IPS-20b (cell line): Measurements from ENCODE around the gene CUEDC2.

Source experiments
- H3K27ac ChIP-seq: one replicate; pipeline ENCODE4 v1.5.1; 2013; ENCODE audit warnings: low read length
- H3K27me3 ChIP-seq: 2 replicates; pipeline ENCODE4 v1.6.1; 2013; ENCODE audit warnings: mild to moderate bottlenecking, low read length, inconsistent platforms; ENCODE audit not compliant: insufficient read depth
- H3K36me3 ChIP-seq: 2 replicates; pipeline ENCODE4 v1.6.1; 2013; ENCODE audit warnings: low read depth, mild to moderate bottlenecking, inconsistent platforms, low read length, moderate library complexity; ENCODE audit not compliant: insufficient read depth
- H3K4me1 ChIP-seq: 2 replicates; pipeline ENCODE4 v1.6.1; 2013; ENCODE audit warnings: mild to moderate bottlenecking, control low read depth, inconsistent platforms, low read length, moderate library complexity; ENCODE audit not compliant: insufficient read depth
- H3K4me3 ChIP-seq: 2 replicates; pipeline ENCODE4 v1.5.1; 2013; ENCODE audit warnings: mild to moderate bottlenecking, low read length, inconsistent platforms
- H3K9ac ChIP-seq: 2 replicates; pipeline ENCODE4 v1.6.1; 2013; ENCODE audit warnings: low read depth, mild to moderate bottlenecking, inconsistent platforms, low read length, moderate library complexity
- H3K9me3 ChIP-seq: 2 replicates; pipeline ENCODE4 v1.6.1; 2013; ENCODE audit warnings: mild to moderate bottlenecking, low read depth, low read length, inconsistent platforms; ENCODE audit not compliant: insufficient read depth

Gene CUEDC2

DNA sequence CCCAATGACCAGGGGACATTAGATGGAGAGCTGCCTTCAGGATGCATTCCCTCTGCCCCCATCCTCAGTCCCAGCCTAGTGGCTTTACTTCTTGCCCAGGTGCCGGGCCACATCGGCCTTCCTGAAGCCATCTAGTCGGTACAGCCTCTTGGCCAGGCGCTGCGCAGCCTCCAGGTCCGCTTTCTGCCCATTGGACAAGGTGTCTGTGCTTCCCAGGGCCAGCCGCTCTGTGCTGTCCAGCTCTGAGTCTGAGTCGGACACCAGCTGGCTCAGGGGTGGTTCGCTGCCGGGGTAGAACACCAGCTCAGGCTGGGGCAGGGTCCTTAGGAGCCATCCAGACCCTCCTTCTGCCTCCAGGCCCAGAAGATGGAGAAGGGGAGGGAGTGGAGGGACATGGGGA lies 20.1 kb downstream of the CUEDC2 start:
- Histone ChIP-seq H3K4me1 (peaks cover 6% of the 10 kb centered on the region), H3K27ac (no peak overlapping the region), H3K36me3 (no peaks in the 10 kb centered on the region), H3K4me3 (no peak overlapping the region), H3K27me3 (peaks cover 65% of the 10 kb centered on the region), H3K9me3 (no peaks in the 10 kb centered on the region), H3K9ac (no peak overlapping the region)

DNA sequence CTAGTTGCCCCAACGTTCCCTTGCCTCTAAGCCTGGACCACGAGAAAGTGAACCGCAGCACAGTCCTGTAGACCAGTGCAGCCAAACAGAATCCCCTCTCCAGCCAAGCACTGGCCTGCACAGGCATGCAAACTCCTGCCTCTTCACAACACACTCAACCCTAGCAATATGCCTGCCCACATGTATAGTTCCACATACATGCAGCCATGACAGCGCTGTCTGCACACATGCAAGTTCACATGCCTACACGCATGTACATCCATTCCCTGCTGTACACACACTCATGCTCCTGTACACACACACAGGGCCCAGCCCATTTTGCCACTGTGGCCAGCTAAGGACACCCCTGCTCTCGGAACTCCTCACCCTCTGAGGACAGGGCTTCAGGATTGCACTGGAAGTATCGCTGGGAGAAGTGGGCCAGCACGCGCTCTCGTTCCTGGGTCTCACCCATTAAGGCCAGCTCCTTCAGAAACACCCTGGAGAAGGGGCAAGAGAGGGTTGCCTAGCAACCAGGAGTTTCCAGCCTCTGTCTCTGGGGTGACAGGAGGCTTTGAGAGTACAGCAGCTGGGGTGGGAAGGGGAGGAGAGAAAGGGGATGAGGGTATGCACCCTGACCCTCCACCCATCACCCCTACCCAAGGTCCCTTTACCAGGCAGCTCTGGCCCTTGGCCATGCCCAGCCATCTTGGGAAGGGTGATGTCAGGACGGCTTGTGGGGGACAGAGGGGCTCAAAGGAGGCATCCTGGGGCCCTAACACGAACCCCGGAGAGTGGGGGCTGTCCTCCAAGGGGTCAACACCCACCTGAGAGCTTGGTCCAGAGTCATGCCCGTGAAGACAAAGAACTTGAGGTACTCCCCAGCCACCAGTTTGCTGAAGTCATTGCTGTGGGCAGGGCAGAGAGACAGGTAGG lies 20.8 kb downstream of the CUEDC2 start:
- Histone ChIP-seq H3K9ac (no peak overlapping the region), H3K36me3 (no peaks in the 10 kb centered on the region), H3K4me1 (peaks cover 6% of the 10 kb centered on the region), H3K9me3 (no peaks in the 10 kb centered on the region), H3K27me3 (peaks cover 72% of the 10 kb centered on the region), H3K4me3 (peak overlapping the region; percentile 63; the same call in 1 of the 2 replicates), H3K27ac (no peak overlapping the region)

DNA sequence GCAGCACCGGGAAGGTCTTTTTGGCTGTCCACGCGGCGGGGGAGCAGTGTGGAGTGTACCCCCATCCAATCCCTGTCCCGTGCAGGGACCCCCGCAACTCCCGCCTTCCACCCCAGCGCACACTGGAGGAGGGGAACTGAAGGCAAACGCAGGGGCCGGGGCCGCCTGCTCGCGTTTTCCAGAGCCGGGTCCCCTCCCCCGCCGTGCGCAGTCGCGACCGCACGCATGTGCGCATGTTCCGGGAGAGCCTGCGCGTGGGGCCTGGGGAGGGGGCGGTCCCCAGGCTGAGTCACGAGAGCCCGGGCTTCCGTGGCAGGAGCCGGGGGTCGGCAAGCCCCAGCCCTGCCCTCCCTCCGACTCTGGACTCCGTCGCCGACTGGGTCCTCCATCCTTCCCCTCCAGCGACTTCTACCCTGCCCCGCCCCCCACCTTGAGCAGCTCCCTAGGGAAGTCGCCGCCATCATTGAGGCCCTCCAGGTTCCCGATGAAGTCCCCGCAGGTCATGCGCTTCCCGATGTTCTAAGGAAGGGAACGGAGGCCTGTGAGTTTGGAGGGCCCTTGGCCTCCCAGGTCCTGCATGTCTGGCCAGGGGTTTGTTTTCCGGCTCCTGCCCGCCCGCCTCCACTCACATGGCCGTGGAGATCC lies 21.8 kb downstream of the CUEDC2 start:
- peaks cover 79% of the 10 kb centered on the region for H3K27me3 ChIP-seq
- H3K9ac ChIP-seq, result peak overlapping the region; percentile 35; the same call in 1 of the 2 replicates
- no peaks in the 10 kb centered on the region for H3K36me3 ChIP-seq
- H3K27ac ChIP-seq, result no peak overlapping the region
- H3K4me1 ChIP-seq, result peaks cover 6% of the 10 kb centered on the region
- peak overlapping the region; percentile 63 for H3K4me3 ChIP-seq
- H3K9me3 ChIP-seq, result no peaks in the 10 kb centered on the region

DNA sequence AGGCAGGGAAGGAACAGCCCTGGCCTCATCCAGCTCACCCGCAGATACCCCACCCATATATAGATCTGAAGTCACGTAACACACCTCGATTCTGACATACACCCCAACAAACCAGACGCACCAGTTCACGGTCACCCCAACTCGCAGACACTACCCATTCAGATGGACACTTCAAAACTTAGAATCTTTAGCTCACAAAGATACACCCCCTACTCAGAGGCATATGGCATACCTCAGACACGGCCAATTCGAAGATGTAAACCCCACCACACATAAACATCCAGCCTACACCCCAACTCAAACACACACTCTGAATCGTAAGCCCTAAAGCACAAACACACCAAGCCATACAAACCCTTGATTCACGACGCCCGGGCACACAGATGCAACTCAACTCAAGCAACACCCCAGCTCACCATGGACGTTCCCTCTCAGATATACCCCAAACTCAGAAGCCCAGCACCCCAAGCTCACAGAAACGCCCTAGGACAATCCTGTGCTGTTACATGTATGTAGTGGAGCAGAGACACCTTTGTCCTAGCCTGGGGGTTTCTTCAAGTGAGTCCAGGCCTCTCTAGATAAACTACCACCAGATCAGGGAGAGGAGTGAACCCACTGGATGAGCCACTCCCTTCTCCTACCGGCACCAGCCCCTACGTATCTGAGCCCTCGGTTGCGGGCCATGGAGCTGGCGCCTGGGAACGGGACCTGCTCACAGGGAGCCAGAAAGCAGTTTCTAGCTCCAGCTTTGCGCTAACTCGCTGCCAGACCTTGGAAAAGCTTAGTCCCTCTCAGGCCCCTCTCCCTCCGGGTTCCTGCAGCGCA lies 22.6 kb downstream of the CUEDC2 start:
- Histone ChIP-seq H3K4me1 (peaks cover 6% of the 10 kb centered on the region), H3K9me3 (no peaks in the 10 kb centered on the region), H3K9ac (peak overlapping the region; percentile 33; the same call in 1 of the 2 replicates), H3K36me3 (no peaks in the 10 kb centered on the region), H3K4me3 (peak overlapping the region; percentile 63; the same call in 1 of the 2 replicates), H3K27me3 (peaks cover 76% of the 10 kb centered on the region), H3K27ac (no peak overlapping the region)

DNA sequence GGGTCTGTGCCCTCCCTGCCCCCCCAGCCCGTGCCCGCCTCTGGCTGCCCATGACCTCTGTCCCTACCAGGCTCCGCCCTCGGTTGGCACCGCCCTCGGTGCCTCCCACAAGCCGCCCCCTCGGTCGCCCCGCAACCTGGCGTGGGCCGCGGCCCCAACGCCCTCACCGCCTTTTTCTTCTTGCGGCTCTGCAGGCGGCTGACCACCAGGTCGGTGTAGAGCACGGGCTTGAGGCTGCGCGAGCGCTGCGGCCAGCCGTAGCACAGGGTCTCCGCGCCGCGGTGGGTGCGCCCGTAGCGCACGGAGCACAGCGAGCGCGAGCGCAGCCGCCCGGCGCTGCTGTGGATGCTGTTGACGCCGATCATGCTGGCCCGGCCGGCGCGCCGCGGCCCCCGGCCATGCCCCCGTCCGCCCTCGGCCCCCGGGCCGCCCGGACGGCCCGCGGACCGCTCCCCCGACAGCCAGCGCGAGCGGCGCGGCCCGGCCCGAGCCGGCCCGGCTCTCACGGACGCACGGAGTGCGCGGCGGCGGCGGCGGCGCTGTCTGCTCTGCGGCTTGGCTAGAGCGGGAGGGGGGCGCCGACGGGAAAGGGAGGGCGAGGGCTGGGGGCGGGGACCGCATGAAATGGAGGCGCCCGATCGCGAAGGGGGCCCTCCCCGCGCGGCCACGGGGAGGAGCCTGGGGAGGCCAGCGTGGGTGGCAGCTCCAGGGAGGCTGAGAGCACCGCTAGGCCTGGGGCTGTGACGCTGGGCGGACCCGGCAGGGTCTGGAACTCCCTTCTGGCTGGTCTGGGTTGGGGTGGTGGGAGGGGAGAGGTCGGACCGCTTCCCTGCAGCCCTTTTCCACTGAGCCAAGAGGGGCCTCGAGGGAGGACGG lies 23.4 kb downstream of the CUEDC2 start:
- Histone ChIP-seq H3K9me3 (no peaks in the 10 kb centered on the region), H3K4me3 (peak overlapping the region; percentile 66; the same call in 1 of the 2 replicates), H3K9ac (no peak overlapping the region), H3K4me1 (peaks cover 6% of the 10 kb centered on the region), H3K36me3 (no peaks in the 10 kb centered on the region), H3K27me3 (peaks cover 76% of the 10 kb centered on the region), H3K27ac (no peak overlapping the region)

DNA sequence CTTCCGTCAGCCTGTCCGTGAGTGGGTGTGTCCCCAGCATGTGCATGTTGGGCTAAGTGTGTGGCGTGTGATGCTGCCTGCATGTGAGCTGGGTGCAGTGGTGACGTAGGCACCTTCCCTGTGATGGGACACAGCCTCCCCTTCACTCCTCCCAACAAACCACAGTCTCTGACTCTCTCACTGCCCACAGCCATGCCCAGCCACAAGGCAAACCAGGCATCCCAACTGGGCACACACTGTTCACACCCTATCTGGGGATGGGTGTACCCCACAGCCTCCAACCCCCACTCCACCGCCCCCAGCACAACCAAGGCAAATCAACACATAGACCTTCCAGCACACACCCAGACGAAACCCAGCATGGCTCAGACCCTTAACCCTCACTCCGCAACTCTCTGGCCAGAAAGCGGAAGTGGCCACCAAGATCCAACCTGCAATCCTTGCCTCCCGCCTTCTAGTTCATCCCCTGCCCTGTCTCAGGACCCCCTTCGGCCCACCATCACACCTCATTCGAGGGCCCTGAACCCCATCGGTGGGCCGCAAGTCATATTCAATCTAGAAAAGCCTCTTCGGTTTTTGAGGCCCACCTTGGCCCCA lies 24.1 kb downstream of the CUEDC2 start:
- H3K27me3 ChIP-seq, result peaks cover 72% of the 10 kb centered on the region
- peaks cover 1% of the 10 kb centered on the region for H3K4me1 ChIP-seq
- no peaks in the 10 kb centered on the region for H3K9me3 ChIP-seq
- H3K27ac ChIP-seq, result no peak overlapping the region
- H3K36me3 ChIP-seq, result no peaks in the 10 kb centered on the region
- H3K4me3 ChIP-seq, result peak overlapping the region; percentile 66; the same call in 1 of the 2 replicates
- H3K9ac ChIP-seq, result no peak overlapping the region

DNA sequence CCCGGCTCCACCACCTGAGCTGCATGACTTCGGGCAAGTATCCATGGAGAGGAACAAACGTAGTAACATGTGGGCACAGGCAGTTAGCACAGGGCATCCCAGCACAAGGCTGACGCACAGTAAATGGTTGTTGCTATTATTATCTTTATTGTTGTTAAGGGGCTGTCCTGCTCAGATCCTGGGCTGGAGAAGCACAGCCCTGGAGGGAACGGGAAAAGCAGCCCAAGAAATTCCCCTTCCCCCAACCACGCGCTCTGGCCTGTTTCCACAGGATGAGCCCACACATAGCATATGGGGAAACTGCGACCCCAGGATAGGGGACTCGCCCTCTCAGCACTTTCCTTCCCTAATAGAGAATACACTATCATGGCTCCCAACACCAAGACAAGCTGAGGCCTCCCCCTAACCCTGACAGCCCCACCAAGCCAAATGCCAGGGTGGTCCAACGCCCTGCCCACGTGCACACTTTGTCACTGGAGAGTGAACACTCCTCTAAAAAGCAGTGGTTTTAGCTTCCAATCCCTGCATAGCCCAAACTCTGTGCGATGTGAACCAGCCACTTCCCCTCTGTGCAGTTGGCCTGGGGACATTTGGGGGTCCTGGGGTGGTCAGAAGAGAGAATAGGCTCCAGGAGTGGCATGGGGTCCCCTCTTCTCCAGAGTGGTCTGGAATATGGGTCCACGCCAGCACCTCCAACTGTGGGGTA lies 24.8 kb downstream of the CUEDC2 start:
- H3K36me3 ChIP-seq, result no peaks in the 10 kb centered on the region
- no peak overlapping the region for H3K4me3 ChIP-seq
- H3K9ac ChIP-seq, result no peak overlapping the region
- H3K4me1 ChIP-seq, result no peaks in the 10 kb centered on the region; the same call in 1 of the 2 replicates
- H3K27me3 ChIP-seq, result peaks cover 66% of the 10 kb centered on the region
- H3K27ac ChIP-seq, result no peak overlapping the region
- no peaks in the 10 kb centered on the region for H3K9me3 ChIP-seq

DNA sequence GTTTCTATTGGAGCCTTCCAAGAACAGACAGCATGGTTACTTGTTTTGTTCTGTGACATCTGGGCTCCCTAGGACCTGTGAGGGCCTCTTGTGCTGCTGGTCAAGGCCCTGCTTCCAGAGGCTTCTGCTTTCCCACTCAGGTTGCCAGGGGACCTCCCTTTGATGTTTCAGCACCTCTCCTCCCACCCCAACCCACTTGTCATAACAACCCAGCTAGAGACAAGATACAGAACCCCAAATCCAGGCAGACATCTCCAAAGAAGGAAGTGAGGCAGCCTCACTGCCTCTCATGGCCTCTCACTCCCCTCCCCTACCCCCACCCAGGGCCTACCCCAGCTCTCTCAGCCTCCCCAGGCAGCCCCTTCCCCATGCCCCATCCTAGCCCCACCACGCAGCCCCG lies 25.6 kb downstream of the CUEDC2 start:
- Histone ChIP-seq H3K4me1 (no peaks in the 10 kb centered on the region; the same call in 1 of the 2 replicates), H3K4me3 (no peak overlapping the region), H3K9me3 (no peaks in the 10 kb centered on the region), H3K36me3 (peaks cover under 1% of the 10 kb centered on the region; the same call in 1 of the 2 replicates), H3K27me3 (peaks cover 58% of the 10 kb centered on the region), H3K9ac (no peak overlapping the region), H3K27ac (no peak overlapping the region)

DNA sequence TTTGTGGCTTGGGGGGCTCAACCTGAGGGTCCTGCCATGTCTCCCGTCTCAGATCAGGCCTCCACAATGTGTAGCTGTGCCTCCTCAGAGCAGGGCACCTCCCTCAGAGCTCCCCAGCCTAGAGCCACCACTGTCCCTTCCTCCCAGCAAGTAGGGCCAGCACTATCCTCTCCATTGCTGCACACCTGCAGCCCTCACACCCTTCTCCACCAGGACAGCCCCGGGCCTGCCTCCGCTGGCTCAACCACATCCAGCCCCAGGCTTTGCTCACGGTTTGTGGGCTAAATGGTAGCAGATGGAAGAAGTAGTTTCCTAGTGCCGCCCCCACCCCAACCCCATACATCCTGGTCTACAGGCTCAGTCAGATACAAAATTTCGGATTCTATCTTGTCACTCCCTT lies 26.7 kb downstream of the CUEDC2 start:
- no peak overlapping the region for H3K9ac ChIP-seq
- no peak overlapping the region for H3K4me3 ChIP-seq
- H3K27me3 ChIP-seq, result peaks cover 46% of the 10 kb centered on the region
- H3K36me3 ChIP-seq, result peaks cover 11% of the 10 kb centered on the region
- H3K27ac ChIP-seq, result no peak overlapping the region
- H3K4me1 ChIP-seq, result no peaks in the 10 kb centered on the region; the same call in 1 of the 2 replicates
- H3K9me3 ChIP-seq, result no peaks in the 10 kb centered on the region

DNA sequence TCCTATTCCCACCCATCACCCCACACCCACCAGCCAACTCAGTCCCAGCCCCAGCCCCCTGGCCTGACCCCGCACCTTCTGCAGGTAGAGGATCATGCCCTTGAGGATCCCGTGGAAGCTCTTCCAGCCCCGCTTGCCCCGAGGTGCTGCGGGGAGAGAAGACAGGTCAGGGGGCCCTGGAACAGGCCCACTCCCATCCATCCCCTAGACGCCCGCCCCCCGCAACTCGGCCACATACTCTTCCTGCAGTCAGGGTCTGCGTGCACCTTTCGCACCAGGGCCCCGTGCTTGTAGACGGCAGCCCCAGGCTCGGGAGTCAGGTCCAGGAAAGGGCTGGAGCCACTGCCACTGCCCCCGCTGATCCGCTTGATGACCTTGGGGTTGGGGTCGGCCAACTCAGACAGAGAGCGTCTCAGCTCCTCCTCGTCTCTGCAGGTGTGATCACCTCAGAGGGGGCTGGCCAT lies 27.2 kb downstream of the CUEDC2 start:
- no peak overlapping the region for H3K27ac ChIP-seq
- no peaks in the 10 kb centered on the region; the same call in 1 of the 2 replicates for H3K4me1 ChIP-seq
- H3K27me3 ChIP-seq, result peaks cover 43% of the 10 kb centered on the region
- no peak overlapping the region for H3K4me3 ChIP-seq
- H3K9ac ChIP-seq, result no peak overlapping the region
- H3K9me3 ChIP-seq, result no peaks in the 10 kb centered on the region
- peaks cover 11% of the 10 kb centered on the region for H3K36me3 ChIP-seq
